H1 (cell line): ENCODE results near the gene PANX2. TPM values are rescaled to one million over a fixed set of nuclear protein-coding genes. Genes with fewer than 3 reads are reported as not detected.

Experiments
- CTCF ChIA-PET: fragments of 300-600 bp; sonication (Branson Sonifier 250); formaldehyde crosslinking; loops from one replicate; lab custom pipeline; 2021; ENCODE audit not compliant: partially characterized antibody; lab: Charles Lee
- POLR2A ChIA-PET: fragments of 300-600 bp; sonication (Branson Sonifier 250); formaldehyde crosslinking; loops from one replicate; lab custom pipeline; 2021; ENCODE audit warnings: inconsistent platforms; ENCODE audit not compliant: partially characterized antibody; lab: Charles Lee
- DNase-seq, 2 experiments: peaks; one replicate each; pipeline versions ENCODE4 v3.0.0 to v3.0.0-alpha.2; 2010 to 2022; ENCODE audit warnings: low spot score in 2 of 2, low read depth in 1 of 2, mixed read lengths in 1 of 2
- FAIRE-seq: peaks from 2 replicates; lab custom pipeline; 2011; peaks lifted over from hg19 to GRCh38; lab: Jason Lieb, UNC
- H2AFZ ChIP-seq: 2 replicates; pipeline ENCODE4 v1.8.1; 2012; ENCODE audit warnings: low read length, inconsistent platforms
- H2AK5ac ChIP-seq: 2 replicates; pipeline ENCODE4 v1.6.1; 2013; ENCODE audit warnings: low read depth, low read length
- H2BK120ac ChIP-seq: replicated peaks from 2 replicates; pipeline ENCODE3; 2013; ENCODE audit warnings: low read depth, low read length, inconsistent platforms
- H2BK12ac ChIP-seq: 2 replicates; pipeline ENCODE4 v1.6.1; 2013; ENCODE audit warnings: low read depth, low read length
- H2BK15ac ChIP-seq: 2 replicates; pipeline ENCODE4 v1.6.1; 2013; ENCODE audit warnings: low read length
- H2BK20ac ChIP-seq: 2 replicates; pipeline ENCODE4 v1.6.1; 2013; ENCODE audit warnings: low read length
- H2BK5ac ChIP-seq: 2 replicates; pipeline ENCODE4 v1.6.1; 2013; ENCODE audit warnings: low read depth, low read length
- H3K14ac ChIP-seq: 2 replicates; pipeline ENCODE4 v1.6.1; 2013; ENCODE audit warnings: inconsistent platforms; ENCODE audit not compliant: insufficient read length
- H3K18ac ChIP-seq: 2 replicates; pipeline ENCODE4 v1.6.1; 2013; ENCODE audit warnings: low read length; ENCODE audit errors: extremely low read depth
- H3K23ac ChIP-seq: 2 replicates; pipeline ENCODE4 v1.6.1; 2013; ENCODE audit warnings: inconsistent platforms; ENCODE audit not compliant: insufficient read length
- H3K23me2 ChIP-seq: 2 replicates; pipeline ENCODE4 v1.6.1; 2013; ENCODE audit warnings: low read depth, low read length
- H3K27ac ChIP-seq: 2 replicates; pipeline ENCODE4 v1.6.1; 2011; ENCODE audit warnings: low read depth, low read length, inconsistent platforms
- H3K27me3 ChIP-seq, 4 experiments: replicated peaks in 1 of 4; 1 replicate in 1 of 4; 2 replicates in 3 of 4; pipeline versions ENCODE4 v1.6.1 to v1.8.1; 2011 to 2013; ENCODE audit warnings: low read length in 3 of 4, mild to moderate bottlenecking in 3 of 4, inconsistent platforms in 2 of 4, mixed read lengths in 2 of 4, moderate library complexity in 1 of 4; ENCODE audit not compliant: control insufficient read depth in 3 of 4, insufficient read depth in 3 of 4; ENCODE audit errors: extremely low read depth in 1 of 4
- H3K36me3 ChIP-seq, 4 experiments: 2 replicates each; pipeline versions ENCODE4 v1.6.1 to v1.8.1; 2011 to 2013; ENCODE audit warnings: mild to moderate bottlenecking in 4 of 4, low read length in 3 of 4, moderate library complexity in 2 of 4, control low read depth in 1 of 4, inconsistent platforms in 1 of 4; ENCODE audit not compliant: insufficient read depth in 4 of 4, control insufficient read depth in 2 of 4
- H3K4ac ChIP-seq: replicated peaks from 2 replicates; pipeline ENCODE3; 2013; ENCODE audit warnings: low read length, low read depth, mixed read lengths, inconsistent platforms; ENCODE audit not compliant: insufficient read length
- H3K4me1 ChIP-seq, 4 experiments: replicated peaks in 1 of 4; 1 replicate in 1 of 4; 2 replicates in 3 of 4; pipeline versions ENCODE4 v1.6.1 to v1.8.1; 2011 to 2013; ENCODE audit warnings: low read length in 3 of 4, inconsistent platforms in 2 of 4, mixed read lengths in 1 of 4; ENCODE audit not compliant: insufficient read depth in 4 of 4, control insufficient read depth in 3 of 4
- H3K4me2 ChIP-seq, 2 experiments: 2 replicates each; pipeline versions ENCODE4 v1.6.1 to v1.8.1; 2011 to 2013; ENCODE audit warnings: low read depth in 2 of 2, low read length in 2 of 2, control low read depth in 1 of 2, inconsistent platforms in 1 of 2, mild to moderate bottlenecking in 1 of 2; ENCODE audit not compliant: insufficient read depth in 1 of 2
- H3K4me3 ChIP-seq, 4 experiments: fragments of 200-600, 300-600 bp in 1 of 4; sonication (generic), shearing (Covaris generic), sonication (Bioruptor Twin) in 1 of 4; 2 replicates each; pipeline versions ENCODE4 v1.5.1 to v1.8.1; 2011 to 2016; ENCODE audit warnings: low read length in 4 of 4, low read depth in 3 of 4, control low read depth in 2 of 4, inconsistent platforms in 2 of 4, mild to moderate bottlenecking in 2 of 4, mixed read lengths in 1 of 4, moderate library complexity in 1 of 4; ENCODE audit not compliant: insufficient read depth in 2 of 4; ENCODE audit errors: extremely low read depth in 1 of 4
- H3K56ac ChIP-seq: replicated peaks from 2 replicates; pipeline ENCODE3; 2013; ENCODE audit warnings: low read depth, mild to moderate bottlenecking, mixed read lengths, low read length, inconsistent platforms; ENCODE audit not compliant: insufficient read length
- H3K79me1 ChIP-seq: 2 replicates; pipeline ENCODE4 v1.6.1; 2013; ENCODE audit warnings: low read depth, low read length, control low read depth
- H3K79me2 ChIP-seq, 2 experiments: 2 replicates each; pipeline versions ENCODE4 v1.6.1 to v1.8.1; 2012 to 2013; ENCODE audit warnings: low read length in 2 of 2, mild to moderate bottlenecking in 2 of 2, inconsistent platforms in 1 of 2; ENCODE audit not compliant: insufficient read depth in 2 of 2, control insufficient read depth in 1 of 2
- H3K9ac ChIP-seq, 4 experiments: replicated peaks in 1 of 4; 1 replicate in 1 of 4; 2 replicates in 3 of 4; pipeline versions ENCODE4 v1.6.1 to v1.8.1; 2011 to 2013; ENCODE audit warnings: low read depth in 3 of 4, low read length in 3 of 4, control low read depth in 2 of 4, mild to moderate bottlenecking in 2 of 4, moderate library complexity in 2 of 4, inconsistent platforms in 1 of 4; ENCODE audit errors: extremely low read depth in 1 of 4
- H3K9me3 ChIP-seq, 2 experiments: 2 replicates each; pipeline versions ENCODE4 v1.6.1 to v1.8.1; 2012 to 2013; ENCODE audit warnings: mild to moderate bottlenecking in 2 of 2, moderate library complexity in 2 of 2, control low read depth in 1 of 2, inconsistent platforms in 1 of 2, low read depth in 1 of 2, low read length in 1 of 2, mixed read lengths in 1 of 2; ENCODE audit not compliant: insufficient read depth in 2 of 2
- H4K20me1 ChIP-seq, 2 experiments: replicated peaks in 1 of 2; 2 replicates each; pipeline versions ENCODE3 to v1.8.1; 2011 to 2013; ENCODE audit warnings: inconsistent platforms in 2 of 2, low read length in 2 of 2, mild to moderate bottlenecking in 1 of 2; ENCODE audit not compliant: insufficient read depth in 2 of 2, control insufficient read depth in 1 of 2
- H4K5ac ChIP-seq: 2 replicates; pipeline ENCODE4 v1.6.1; 2013; ENCODE audit warnings: low read length, low read depth, mixed read lengths, inconsistent platforms; ENCODE audit not compliant: insufficient read length
- H4K8ac ChIP-seq: 2 replicates; pipeline ENCODE4 v1.8.0; 2013; ENCODE audit warnings: mild to moderate bottlenecking, moderate library complexity, low read length, inconsistent platforms; ENCODE audit not compliant: insufficient read depth; ENCODE audit errors: extremely low read depth
- H4K91ac ChIP-seq: replicated peaks from 2 replicates; pipeline ENCODE3; 2013; ENCODE audit warnings: low read length, mixed read lengths, inconsistent platforms; ENCODE audit not compliant: insufficient read length
- CREB1 ChIP-seq: IDR thresholded peaks from 2 replicates; pipeline ENCODE4 v1.6.1; 2012; ENCODE audit warnings: inconsistent platforms
- EZH2 ChIP-seq: fragments of 200-600 bp; sonication (generic); IDR thresholded peaks from 2 replicates; pipeline ENCODE4 v1.7.1; 2012; ENCODE audit warnings: low read depth, mild to moderate bottlenecking, moderate library complexity, low read length, inconsistent platforms; ENCODE audit not compliant: severe bottlenecking
- HDAC2 ChIP-seq, 2 experiments: fragments of 300-600 bp in 1 of 2; sonication (generic) in 1 of 2; IDR thresholded peaks; 2 replicates each; pipeline ENCODE4 v1.6.1; 2011 to 2012; ENCODE audit warnings: low read depth in 2 of 2, low read length in 2 of 2, mild to moderate bottlenecking in 2 of 2, moderate library complexity in 2 of 2, borderline replicate concordance in 1 of 2, inconsistent platforms in 1 of 2
- KDM5A ChIP-seq: fragments of 200-600 bp; IDR thresholded peaks from 2 replicates; pipeline ENCODE4 v1.7.1; 2012; ENCODE audit warnings: mild to moderate bottlenecking, low read length, inconsistent platforms, mixed read lengths
- RAD21 ChIP-seq, 2 experiments: IDR thresholded peaks in 1 of 2; conservative IDR thresholded peaks in 1 of 2; 2 replicates each; pipeline ENCODE4 v1.6.1; 2011; ENCODE audit warnings: low read depth in 2 of 2, low read length in 2 of 2, improper control_type of control experiment in 1 of 2, inconsistent platforms in 1 of 2, mild to moderate bottlenecking in 1 of 2, moderate library complexity in 1 of 2
- RFX5 ChIP-seq: IDR thresholded peaks from 2 replicates; pipeline ENCODE4 v1.6.1; 2011; ENCODE audit warnings: low read depth, low read length, improper control_type of control experiment, borderline replicate concordance
- SIRT6 ChIP-seq: IDR thresholded peaks from one replicate; pipeline ENCODE4 v1.7.1; 2012; ENCODE audit warnings: low read length, inconsistent platforms
- SP2 ChIP-seq: IDR thresholded peaks from 2 replicates; pipeline ENCODE4 v1.6.1; 2012; ENCODE audit warnings: mild to moderate bottlenecking, low read length, inconsistent platforms
- TAF1 ChIP-seq: IDR thresholded peaks from 2 replicates; pipeline ENCODE4 v1.6.1; 2011; ENCODE audit warnings: mild to moderate bottlenecking, low read depth, low read length
- TCF12 ChIP-seq: IDR thresholded peaks from 2 replicates; pipeline ENCODE4 v1.6.1; 2011; ENCODE audit warnings: low read depth, mild to moderate bottlenecking, low read length
- WGBS, 2 experiments: shearing (Covaris generic) in 1 of 2; methylation state at CpG; one replicate each; pipeline versions ENCODE4 v1.1.6 to v1.1.7; 2013 to 2015; ENCODE audit warnings: low lambda C conversion rate in 2 of 2, mixed read lengths in 2 of 2, inconsistent platforms in 1 of 2, low coverage in 1 of 2, missing lambda C conversion rate in 1 of 2; ENCODE audit not compliant: insufficient replicate concordance in 2 of 2, insufficient coverage in 1 of 2, insufficient read length in 1 of 2; ENCODE audit errors: extremely low coverage in 1 of 2, missing lambda C conversion rate in 1 of 2; 5-methylcytosine and 5-hydroxymethylcytosine counted together
- polyA plus RNA-seq, 7 experiments: library from polyadenylated mRNA; depleted of rRNA in 3 of 7; stranded (reverse) in 5 of 7; unstranded in 2 of 7; fragments of >200 nt in 5 of 7; fragments of 200-250 nt in 2 of 7; gene quantifications; 1 replicate in 5 of 7; 2 replicates in 1 of 7; 4 replicates in 1 of 7; pipeline versions ENCODE4 v1.2.1 to v1.2.3, GENCODE V29; 2011 to 2013; ENCODE audit warnings: missing spikeins in 2 of 7, mixed read lengths in 2 of 7
- total RNA-seq: library from RNA; stranded (reverse); fragmentation: NEBNext Ultra II Directional; extraction: Animal tissue kit (Norgen Biotek cat#: 25700); gene quantifications from 2 replicates; pipeline ENCODE4 v1.2.1, GENCODE V29; 2021
- TF ChIP-seq, protein P1 (sequence below): IDR thresholded peaks from 2 replicates; pipeline ENCODE4 v1.6.1; 2011; ENCODE audit warnings: low read depth, mild to moderate bottlenecking, low read length; ENCODE audit not compliant: insufficient read depth

The PANX2 gene
- total and polyA plus RNA-seq, 2 of the 8 experiments (the other 6 are each of a cell fraction or from before 2014, with no cell fraction given) = 3.5 to 5.0 TPM

DNA sequence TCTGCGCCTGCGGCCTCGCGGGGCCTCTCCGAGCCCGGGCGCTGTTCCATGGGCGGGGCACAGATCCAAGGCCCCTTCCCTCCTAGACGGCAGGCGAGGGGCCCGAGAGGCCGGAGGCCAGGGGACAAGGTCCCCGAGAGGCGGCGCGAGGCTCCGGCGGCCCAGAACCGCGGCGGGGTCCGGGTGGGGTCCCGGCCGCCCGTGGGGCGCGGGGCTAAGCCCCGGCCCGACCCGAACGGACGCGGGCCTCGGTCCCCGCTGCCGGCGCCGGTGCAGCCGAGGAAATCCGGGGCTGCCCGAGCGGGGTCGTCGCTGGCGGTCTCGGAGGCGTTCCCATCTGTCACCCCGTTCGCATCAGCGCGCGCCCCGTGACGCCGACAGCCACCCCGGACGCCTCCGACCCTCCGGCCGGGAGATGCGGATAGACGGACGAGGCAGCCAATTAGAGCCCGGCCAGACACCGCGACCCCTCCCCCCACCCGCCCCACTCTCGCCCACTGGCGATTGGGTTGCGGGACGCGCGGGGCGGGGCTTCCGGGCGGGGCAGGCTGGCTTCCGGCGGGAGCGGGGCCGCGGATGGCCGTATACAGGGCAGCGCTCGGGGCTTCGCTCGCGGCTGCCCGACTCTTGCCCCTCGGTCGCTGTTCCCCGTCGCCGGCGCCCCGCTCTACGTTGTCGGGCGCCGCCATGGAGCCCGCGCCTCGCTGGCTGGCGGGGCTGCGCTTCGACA, 30.1 kb downstream of the PANX2 start, which contains the start of gene SELENOO:
Gene SELENOO, plus strand, starts transcription at position 551 of the 730 bp plus-strand sequence. Its CDS starts 26 bp downstream, at position 577.
- DNase-seq (peak; percentile 47 to 85), FAIRE-seq (no peak)
- H2BK15ac ChIP-seq = no peak within 1 kb of the TSS
- H3K27ac ChIP-seq = no peak within 1 kb of the TSS
- peak within 1 kb of the TSS; percentile 24; the same call in 1 of the 2 replicates for H2BK5ac ChIP-seq
- no peak within 1 kb of the TSS for H2BK20ac ChIP-seq
- no peak within 1 kb of the TSS for H2BK12ac ChIP-seq
- peaks cover 2 to 24% (median 8%) of the 10 kb centered on the region in 4 experiments; a peak in 6 of 8 replicates for H3K36me3 ChIP-seq
- H3K27me3 ChIP-seq = no peaks in the 10 kb centered on the region
- no peaks in the 10 kb centered on the region for H3K9me3 ChIP-seq
- no peak within 1 kb of the TSS for H3K23ac ChIP-seq
- H3K9ac ChIP-seq = peak within 1 kb of the TSS; percentile 34 to 93 (median 63)
- H4K20me1 ChIP-seq = peaks cover 0 to 16% of the 10 kb centered on the region in 2 experiments
- H2BK120ac ChIP-seq = no peak within 1 kb of the TSS
- H3K56ac ChIP-seq = peak within 1 kb of the TSS; percentile 5
- CTCF ChIA-PET = interaction anchor here (0.6 to 0.9 kb wide), 2 partner anchors 23 to 345 kb away, joined by 3 read pairs; partner anchors contain the start of gene KLHDC7B
- peak within 1 kb of the TSS; percentile 41 to 69 (median 64) for H3K4me3 ChIP-seq
- H3K23me2 ChIP-seq = peaks cover 13% of the 10 kb centered on the region; the same call in 1 of the 2 replicates
- no peak within 1 kb of the TSS for H4K91ac ChIP-seq
- POLR2A ChIA-PET = interaction anchor here (1.5 kb wide), 1 partner anchor 44 kb away, joined by 5 read pairs; the partner anchor contains the start of gene TUBGCP6
- peaks cover 0 to 7% (median 5%) of the 10 kb centered on the region in 4 experiments; a peak in 6 of 7 replicates for H3K4me1 ChIP-seq
- no peak within 1 kb of the TSS for H2AK5ac ChIP-seq
- H4K5ac ChIP-seq = no peak within 1 kb of the TSS
- H3K18ac ChIP-seq = peak within 1 kb of the TSS; percentile 83
- no peaks in the 10 kb centered on the region; the same call in 1 of the 2 replicates for H3K79me1 ChIP-seq
- no peak within 1 kb of the TSS for H3K14ac ChIP-seq
- WGBS, 2 experiments = 1% methylated on average over 34 of the region's 105 CpGs; no CpG with 5 or more reads in 1 of the 2 experiments
- H4K8ac ChIP-seq = peak within 1 kb of the TSS; percentile 63
- H2AFZ ChIP-seq = peak within 1 kb of the TSS; percentile 36; the same call in 1 of the 2 replicates
- H3K79me2 ChIP-seq = peaks cover 0 to 11% of the 10 kb centered on the region in 2 experiments; a peak in 1 of 4 replicates
- H3K4ac ChIP-seq = peak within 1 kb of the TSS; percentile 21
- peak within 1 kb of the TSS; percentile 84 to 98 for H3K4me2 ChIP-seq
- no peak for TF ChIP-seq RAD21 (IDR thresholded peaks at IDR 0.05 in 1 of 2, conservative IDR thresholded peaks at IDR 0.05 in 1 of 2; ENCODE audit: low read depth in 2 of 2, low read length in 2 of 2)
- TF ChIP-seq RFX5 = no peak
- TF ChIP-seq TAF1 = peak; percentile 51
- no peak for TF ChIP-seq EZH2
- no peak for TF ChIP-seq TCF12
- no peak for TF ChIP-seq SIRT6
- TF ChIP-seq, protein P1, sequence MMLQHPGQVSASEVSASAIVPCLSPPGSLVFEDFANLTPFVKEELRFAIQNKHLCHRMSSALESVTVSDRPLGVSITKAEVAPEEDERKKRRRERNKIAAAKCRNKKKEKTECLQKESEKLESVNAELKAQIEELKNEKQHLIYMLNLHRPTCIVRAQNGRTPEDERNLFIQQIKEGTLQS = no peak
- TF ChIP-seq HDAC2 (IDR thresholded peaks at IDR 0.05; ENCODE audit: borderline replicate concordance in 1 of 2, low read depth in 2 of 2, low read length in 2 of 2) = no peak
- TF ChIP-seq KDM5A = no peak
- peak; percentile 50 for TF ChIP-seq CREB1
- peak; percentile 37; the same call in 1 of the 2 replicates for TF ChIP-seq SP2
